ENCODE data around the gene HDAC10. TPM values are rescaled to one million over a fixed set of nuclear protein-coding genes. Genes with fewer than 3 reads are reported as not detected.

HDAC10 gene
- total RNA-seq, 4 donors from 2014 or later = 57.3 to 165 (median 119) TPM

- Histone ChIP-seq H3K27ac (no peak overlapping the region), H3K4me1 (no peaks in the 10 kb centered on the region), H3K9me3 (no peaks in the 10 kb centered on the region), H3K4me3 (no peak overlapping the region), H3K36me3 (peaks cover 0 to 73% (median 0%) of the 10 kb centered on the region in 3 donors), H3K27me3 (no peaks in the 10 kb centered on the region)
- DNase-seq = no peak
- TF ChIP-seq CTCF (IDR thresholded peaks at IDR 0.05) (no peak), POLR2A (IDR thresholded peaks at IDR 0.05) (no peak)
These were observed 22.7 kb downstream of the HDAC10 start for GRCh38 chr22:50228366-50228765.

GRCh38 chr22:50227579-50228215 is 23.4 kb downstream of the HDAC10 start:
- Histone ChIP-seq H3K27me3 (no peaks in the 10 kb centered on the region), H3K4me1 (no peaks in the 10 kb centered on the region), H3K36me3 (peaks cover 0 to 73% (median 0%) of the 10 kb centered on the region in 3 donors), H3K4me3 (no peak overlapping the region), H3K27ac (no peak overlapping the region), H3K9me3 (no peaks in the 10 kb centered on the region)
- DNase-seq = no peak
- TF ChIP-seq POLR2A (IDR thresholded peaks at IDR 0.05) (no peak), CTCF (IDR thresholded peaks at IDR 0.05) (no peak)

- Histone ChIP-seq H3K27ac (no peak overlapping the region), H3K4me1 (no peaks in the 10 kb centered on the region), H3K27me3 (no peaks in the 10 kb centered on the region), H3K36me3 (peaks cover 0 to 77% (median 0%) of the 10 kb centered on the region in 3 donors), H3K4me3 (no peak overlapping the region), H3K9me3 (no peaks in the 10 kb centered on the region)
- no peak for DNase-seq
- no peak for TF ChIP-seq CTCF (IDR thresholded peaks at IDR 0.05)
- TF ChIP-seq POLR2A (IDR thresholded peaks at IDR 0.05) = no peak
These were observed 24.2 kb downstream of the HDAC10 start for GRCh38 chr22:50226875-50227165.

- DNase-seq = no peak
- Histone ChIP-seq H3K4me1 (no peaks in the 10 kb centered on the region), H3K27ac (no peak overlapping the region), H3K27me3 (no peaks in the 10 kb centered on the region), H3K36me3 (peaks cover 0 to 83% (median 0%) of the 10 kb centered on the region in 3 donors), H3K4me3 (no peak overlapping the region), H3K9me3 (no peaks in the 10 kb centered on the region)
- TF ChIP-seq CTCF (IDR thresholded peaks at IDR 0.05) (no peak), POLR2A (IDR thresholded peaks at IDR 0.05) (no peak)
These were observed 24.8 kb downstream of the HDAC10 start for GRCh38 chr22:50226063-50226874.

GRCh38 chr22:50225200-50225969 is 25.7 kb downstream of the HDAC10 start:
- no peaks in the 10 kb centered on the region for H3K4me1 ChIP-seq
- no peak for TF ChIP-seq POLR2A (IDR thresholded peaks at IDR 0.05)
- no peak for TF ChIP-seq CTCF (IDR thresholded peaks at IDR 0.05)
- no peaks in the 10 kb centered on the region for H3K27me3 ChIP-seq
- no peak overlapping the region for H3K4me3 ChIP-seq
- H3K9me3 ChIP-seq = no peaks in the 10 kb centered on the region
- peaks cover 0 to 92% (median 0%) of the 10 kb centered on the region in 3 donors for H3K36me3 ChIP-seq
- H3K27ac ChIP-seq = no peak overlapping the region
- no peak for DNase-seq
